Measurements from ENCODE around the gene PCSK6. TPM values are rescaled to one million over a fixed set of nuclear protein-coding genes. Genes with fewer than 3 reads are reported as not detected.

PCSK6 gene
- total RNA-seq, 1 donor from 2014 or later, result 16.6 TPM

DNA sequence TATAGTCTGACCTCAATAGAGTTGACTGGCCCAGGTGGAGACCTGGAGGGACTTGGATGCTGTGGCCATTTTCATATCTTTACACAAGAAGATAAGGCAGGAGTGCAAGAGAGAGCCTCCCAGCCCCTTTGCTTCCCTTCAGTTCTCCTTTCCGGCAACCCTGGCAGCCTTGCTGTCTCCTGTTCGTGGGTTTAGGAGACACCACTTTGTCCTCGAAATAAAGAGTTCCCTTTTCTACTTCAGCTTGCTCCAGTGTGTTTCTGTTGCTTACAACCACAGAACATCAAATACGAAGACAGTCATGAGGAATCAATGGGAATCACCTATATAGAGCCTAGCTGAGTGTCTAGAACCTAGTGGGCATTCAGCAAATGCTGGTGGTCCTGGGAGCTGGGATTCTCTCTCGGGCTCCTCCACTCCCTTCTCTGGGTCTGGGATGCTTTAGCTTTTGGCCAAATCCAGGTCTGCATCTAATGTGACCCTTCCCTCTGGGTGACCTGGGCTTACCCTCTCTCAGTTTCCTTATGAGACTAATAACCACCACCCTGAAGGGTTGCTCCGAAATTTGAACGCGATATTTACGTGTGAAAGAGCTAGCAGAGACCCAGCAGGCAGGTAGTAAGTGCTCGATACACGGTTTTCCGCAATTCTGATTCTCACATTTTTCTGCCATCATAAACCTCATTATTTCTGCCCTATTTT lies 44.5 kb downstream of the PCSK6 start:
- Histone ChIP-seq H3K9me3 (no peaks in the 10 kb centered on the region), H3K27me3 (no peaks in the 10 kb centered on the region), H3K27ac (no peak overlapping the region), H3K4me1 (peaks cover 19% of the 10 kb centered on the region), H3K36me3 (no peaks in the 10 kb centered on the region), H3K4me3 (no peak overlapping the region)
- TF ChIP-seq, protein P1, sequence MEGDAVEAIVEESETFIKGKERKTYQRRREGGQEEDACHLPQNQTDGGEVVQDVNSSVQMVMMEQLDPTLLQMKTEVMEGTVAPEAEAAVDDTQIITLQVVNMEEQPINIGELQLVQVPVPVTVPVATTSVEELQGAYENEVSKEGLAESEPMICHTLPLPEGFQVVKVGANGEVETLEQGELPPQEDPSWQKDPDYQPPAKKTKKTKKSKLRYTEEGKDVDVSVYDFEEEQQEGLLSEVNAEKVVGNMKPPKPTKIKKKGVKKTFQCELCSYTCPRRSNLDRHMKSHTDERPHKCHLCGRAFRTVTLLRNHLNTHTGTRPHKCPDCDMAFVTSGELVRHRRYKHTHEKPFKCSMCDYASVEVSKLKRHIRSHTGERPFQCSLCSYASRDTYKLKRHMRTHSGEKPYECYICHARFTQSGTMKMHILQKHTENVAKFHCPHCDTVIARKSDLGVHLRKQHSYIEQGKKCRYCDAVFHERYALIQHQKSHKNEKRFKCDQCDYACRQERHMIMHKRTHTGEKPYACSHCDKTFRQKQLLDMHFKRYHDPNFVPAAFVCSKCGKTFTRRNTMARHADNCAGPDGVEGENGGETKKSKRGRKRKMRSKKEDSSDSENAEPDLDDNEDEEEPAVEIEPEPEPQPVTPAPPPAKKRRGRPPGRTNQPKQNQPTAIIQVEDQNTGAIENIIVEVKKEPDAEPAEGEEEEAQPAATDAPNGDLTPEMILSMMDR (IDR thresholded peaks at IDR 0.05), result no peak
- intact Hi-C loops (cut with DNase I), result no loop called here
- no peak for DNase-seq
- ATAC-seq, result no peak

DNA sequence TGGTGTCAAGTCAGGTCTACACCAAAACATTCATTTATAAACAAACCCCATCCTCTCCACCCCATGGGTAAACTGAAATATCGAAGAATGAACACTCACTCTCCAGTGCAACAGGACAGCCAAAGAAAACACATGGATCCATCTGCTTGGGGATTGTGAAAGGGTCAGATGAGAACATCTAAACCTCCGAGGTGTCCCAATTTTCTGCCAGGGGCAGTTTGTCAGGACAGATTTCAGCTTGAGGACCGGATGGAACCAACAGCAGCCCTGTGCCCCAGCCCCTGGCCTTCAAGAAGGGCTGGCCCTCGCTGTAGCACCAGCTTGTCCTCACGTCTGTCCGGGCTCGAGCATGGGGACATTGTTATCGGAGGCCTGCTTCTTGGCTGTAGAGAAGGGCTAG lies 45.5 kb downstream of the PCSK6 start:
- intact Hi-C loops (cut with DNase I), result no loop called here
- H3K9me3 ChIP-seq, result no peaks in the 10 kb centered on the region
- H3K4me1 ChIP-seq, result peaks cover 19% of the 10 kb centered on the region
- H3K27me3 ChIP-seq, result no peaks in the 10 kb centered on the region
- ATAC-seq, result no peak
- no peak overlapping the region for H3K27ac ChIP-seq
- no peak for DNase-seq
- H3K4me3 ChIP-seq, result no peak overlapping the region
- no peaks in the 10 kb centered on the region for H3K36me3 ChIP-seq
- TF ChIP-seq, protein P1 (IDR thresholded peaks at IDR 0.05), result no peak

DNA sequence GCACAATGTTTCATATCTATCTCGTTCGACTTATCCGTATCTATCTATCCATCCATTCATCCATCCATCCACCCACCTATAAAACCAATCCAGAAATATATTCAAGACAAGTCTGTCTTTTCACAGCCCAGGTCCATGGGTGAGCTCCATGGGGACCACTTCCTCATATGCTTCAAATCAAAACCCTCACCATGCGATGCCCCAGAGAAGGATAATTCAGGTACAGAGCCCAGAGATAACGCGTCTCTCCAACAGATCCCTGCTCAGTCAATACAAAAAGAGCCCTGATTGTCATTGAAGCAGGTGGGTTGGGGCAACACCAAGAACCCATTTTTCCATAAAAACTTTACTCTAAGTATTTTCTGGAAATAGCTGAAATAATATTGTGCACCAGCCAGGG lies 47.2 kb downstream of the PCSK6 start:
- Histone ChIP-seq H3K27me3 (no peaks in the 10 kb centered on the region), H3K9me3 (no peaks in the 10 kb centered on the region), H3K4me3 (no peak overlapping the region), H3K27ac (no peak overlapping the region), H3K36me3 (no peaks in the 10 kb centered on the region), H3K4me1 (peaks cover 19% of the 10 kb centered on the region)
- TF ChIP-seq, protein P1 (IDR thresholded peaks at IDR 0.05), result no peak
- intact Hi-C loops (cut with DNase I), result no loop called here
- DNase-seq (no peak), ATAC-seq (no peak)

DNA sequence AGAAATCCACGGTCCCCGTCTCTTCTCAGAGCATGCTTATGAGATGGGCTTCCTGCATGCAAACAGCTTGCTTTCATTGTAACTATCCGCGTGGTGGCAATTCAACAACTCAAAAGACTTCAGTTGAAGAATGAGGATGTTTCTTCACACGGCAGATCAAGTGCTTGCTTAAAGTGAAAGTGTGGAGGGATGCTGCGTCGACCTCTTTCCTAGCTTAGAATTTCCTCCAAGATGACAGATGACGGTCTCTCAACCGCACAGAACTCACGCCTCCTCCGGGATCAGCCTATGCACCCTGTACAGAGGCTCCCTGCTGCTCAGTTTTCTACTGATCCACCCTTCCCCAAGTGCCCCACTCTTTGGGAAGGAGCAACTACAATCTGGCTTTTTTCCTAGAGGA lies 47.8 kb downstream of the PCSK6 start:
- DNase-seq, result no peak
- intact Hi-C loops (cut with DNase I), result no loop called here
- no peak overlapping the region for H3K27ac ChIP-seq
- no peaks in the 10 kb centered on the region for H3K36me3 ChIP-seq
- H3K9me3 ChIP-seq, result no peaks in the 10 kb centered on the region
- no peak for ATAC-seq
- H3K4me3 ChIP-seq, result no peak overlapping the region
- no peaks in the 10 kb centered on the region for H3K27me3 ChIP-seq
- peaks cover 15% of the 10 kb centered on the region for H3K4me1 ChIP-seq
- TF ChIP-seq, protein P1 (IDR thresholded peaks at IDR 0.05), result no peak

DNA sequence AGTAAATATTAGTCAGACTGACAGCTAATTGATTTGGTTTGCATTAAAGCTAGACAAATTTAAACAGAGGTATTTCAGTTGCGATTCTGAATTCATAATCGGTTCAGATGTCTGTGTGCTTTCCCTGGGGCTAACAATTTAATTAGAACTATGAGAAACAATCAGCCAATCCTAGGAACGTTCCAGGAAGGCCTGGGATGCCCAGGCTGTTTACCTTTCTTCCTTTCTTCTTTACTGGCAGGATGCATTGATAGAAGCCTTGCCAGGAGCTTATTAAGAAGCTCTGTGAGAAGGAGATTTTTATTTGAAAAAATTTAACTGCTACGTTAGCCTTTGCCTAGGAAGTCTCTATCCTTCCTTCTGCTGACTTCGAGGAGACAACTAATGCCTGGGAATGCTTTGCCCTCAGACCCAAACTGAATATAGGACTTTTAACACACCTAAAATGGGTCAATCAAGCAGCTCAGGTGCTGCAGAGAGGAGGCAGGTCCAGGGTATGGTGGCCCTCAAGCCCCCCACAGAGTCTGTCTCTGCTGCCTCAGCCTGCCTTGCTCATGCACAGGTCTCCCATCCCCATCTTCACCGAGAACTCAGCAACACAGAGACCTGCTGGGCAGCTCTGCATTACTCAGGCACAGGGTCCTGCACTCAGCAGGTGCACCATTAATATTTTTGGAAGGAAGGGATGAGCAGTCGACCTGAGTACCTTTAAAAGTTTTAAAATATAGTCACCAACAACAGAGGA lies 48.5 kb downstream of the PCSK6 start:
- Histone ChIP-seq H3K36me3 (no peaks in the 10 kb centered on the region), H3K27ac (no peak overlapping the region), H3K9me3 (no peaks in the 10 kb centered on the region), H3K27me3 (no peaks in the 10 kb centered on the region), H3K4me3 (no peak overlapping the region), H3K4me1 (peaks cover 8% of the 10 kb centered on the region)
- DNase-seq (no peak), ATAC-seq (no peak)
- intact Hi-C loops (cut with DNase I), result no loop called here
- TF ChIP-seq, protein P1 (IDR thresholded peaks at IDR 0.05), result no peak
